ENCODE data around the gene PARP14.

The PARP14 gene

GRCh38 chr3:122772827-122773226 is 92.2 kb downstream of the PARP14 start:
- Histone ChIP-seq H3K36me3 (ENCODE audit: insufficient read depth, low read length) (peaks cover 9% of the 10 kb centered on the region), H4K20me1 (ENCODE audit: insufficient read depth, low read length) (no peaks in the 10 kb centered on the region), H3K9me3 (ENCODE audit: low read length) (no peaks in the 10 kb centered on the region), H3K9me2 (ENCODE audit: low read depth, low read length) (no peaks in the 10 kb centered on the region), H3F3A (ENCODE audit: insufficient read depth, low read length) (0 out of 2 replicates have a peak, but pooled peaks cover 4% of the 10 kb centered on the region), H3K4me3 (ENCODE audit: low read depth, low read length, poor library complexity, severe bottlenecking) (no peak overlapping the region), H3K27ac (ENCODE audit: low read depth, low read length, poor library complexity, severe bottlenecking) (no peak overlapping the region), H3K4me1 (ENCODE audit: insufficient read depth, low read length, severe bottlenecking) (no peaks in the 10 kb centered on the region), H3K9ac (ENCODE audit: low read length) (no peak overlapping the region), H3K27me3 (ENCODE audit: insufficient read depth, low read length) (no peaks in the 10 kb centered on the region), H3K4me2 (ENCODE audit: low read length) (no peak overlapping the region), H3K79me2 (ENCODE audit: insufficient read depth, low read length) (no peaks in the 10 kb centered on the region), H2AFZ (ENCODE audit: low read length) (no peak overlapping the region)
- no peak for TF ChIP-seq CTCF (IDR thresholded peaks at IDR 0.05; ENCODE audit: low read length)
- no peak for TF ChIP-seq EZH2 (IDR thresholded peaks at IDR 0.05; ENCODE audit: borderline replicate concordance, low read length)

- Histone ChIP-seq H3K9ac (ENCODE audit: low read length) (no peak overlapping the region), H4K20me1 (ENCODE audit: insufficient read depth, low read length) (no peaks in the 10 kb centered on the region), H3F3A (ENCODE audit: insufficient read depth, low read length) (0 out of 2 replicates have a peak, but pooled peaks cover 4% of the 10 kb centered on the region), H3K4me1 (ENCODE audit: insufficient read depth, low read length, severe bottlenecking) (no peaks in the 10 kb centered on the region), H3K27ac (ENCODE audit: low read depth, low read length, poor library complexity, severe bottlenecking) (peak overlapping the region; percentile 24), H3K27me3 (ENCODE audit: insufficient read depth, low read length) (no peaks in the 10 kb centered on the region), H3K9me3 (ENCODE audit: low read length) (no peaks in the 10 kb centered on the region), H3K79me2 (ENCODE audit: insufficient read depth, low read length) (no peaks in the 10 kb centered on the region), H3K9me2 (ENCODE audit: low read depth, low read length) (no peaks in the 10 kb centered on the region), H3K36me3 (ENCODE audit: insufficient read depth, low read length) (peaks cover 9% of the 10 kb centered on the region), H3K4me3 (ENCODE audit: low read depth, low read length, poor library complexity, severe bottlenecking) (no peak overlapping the region), H3K4me2 (ENCODE audit: low read length) (no peak overlapping the region), H2AFZ (ENCODE audit: low read length) (no peak overlapping the region)
- TF ChIP-seq CTCF (IDR thresholded peaks at IDR 0.05; ENCODE audit: low read length) = no peak
- no peak for TF ChIP-seq EZH2 (IDR thresholded peaks at IDR 0.05; ENCODE audit: borderline replicate concordance, low read length)
Measured at GRCh38 chr3:122773944-122774509, 93.4 kb downstream of the PARP14 start.

GRCh38 chr3:122774564-122774963 is 93.9 kb downstream of the PARP14 start:
- Histone ChIP-seq H3K9ac (ENCODE audit: low read length) (no peak overlapping the region), H3K4me2 (ENCODE audit: low read length) (no peak overlapping the region), H3K79me2 (ENCODE audit: insufficient read depth, low read length) (no peaks in the 10 kb centered on the region), H3K36me3 (ENCODE audit: insufficient read depth, low read length) (peaks cover 9% of the 10 kb centered on the region), H3K9me3 (ENCODE audit: low read length) (no peaks in the 10 kb centered on the region), H3F3A (ENCODE audit: insufficient read depth, low read length) (0 out of 2 replicates have a peak, but pooled peaks cover 4% of the 10 kb centered on the region), H3K27me3 (ENCODE audit: insufficient read depth, low read length) (no peaks in the 10 kb centered on the region), H2AFZ (ENCODE audit: low read length) (no peak overlapping the region), H3K27ac (ENCODE audit: low read depth, low read length, poor library complexity, severe bottlenecking) (no peak overlapping the region), H4K20me1 (ENCODE audit: insufficient read depth, low read length) (no peaks in the 10 kb centered on the region), H3K4me3 (ENCODE audit: low read depth, low read length, poor library complexity, severe bottlenecking) (no peak overlapping the region), H3K9me2 (ENCODE audit: low read depth, low read length) (no peaks in the 10 kb centered on the region), H3K4me1 (ENCODE audit: insufficient read depth, low read length, severe bottlenecking) (no peaks in the 10 kb centered on the region)
- TF ChIP-seq CTCF (IDR thresholded peaks at IDR 0.05; ENCODE audit: low read length) (no peak), EZH2 (IDR thresholded peaks at IDR 0.05; ENCODE audit: borderline replicate concordance, low read length) (no peak)
